Cardiac septum (tissue), 1 donor: ENCODE data around the gene SMARCA5. TPM values are rescaled to one million over a fixed set of nuclear protein-coding genes. Genes with fewer than 3 reads are reported as not detected.
"Not testable (repeated sequence)": the region's sequence is repeated elsewhere in the genome, so short reads cannot be mapped to it uniquely, and the experiment has no call there.

Source experiments
- DNase-seq: peaks from one replicate; pipeline ENCODE4 v3.0.0-alpha.2; 2020; ENCODE audit warnings: low spot score
- intact Hi-C: fragments of 100-400 bp; cut with DNase I; formaldehyde crosslinking; loops from one replicate; pipeline ENCODE4 v1.14.0; 2022
- long read RNA-seq: library from polyadenylated mRNA; unstranded; transcript quantifications from one replicate; pipeline ENCODE4 v2.0.0, GENCODE V29; 2021
- total RNA-seq: library from RNA; stranded (reverse); fragmentation: NEBNext Ultra II Directional; extraction: Animal tissue kit (Norgen Biotek cat#: 25700); gene quantifications from one replicate; pipeline ENCODE4 v1.2.1, GENCODE V29; 2021
- donor health status: DM: no; HTN: no; CAD: no.

The SMARCA5 gene
- 37.7 TPM for total RNA-seq
- long read RNA-seq, full-length matches to known transcripts, result 82 of 123 reads
- long read RNA-seq, partial matches to known transcripts, result 35 of 123 reads
- long read RNA-seq, other reads (novel, unspliced or antisense), result 6 of 123 reads

- intact Hi-C loops, result loop anchor here (2.0 to 5.0 kb wide), 3 partner anchors 44 to 177 kb away; partner anchors contain the start of gene GAB1
These were observed at the start of gene SMARCA5 for GRCh38 chr4:143513314-143514168. Gene SMARCA5, plus strand, starts transcription at chr4:143513702. Its CDS starts 223 bp downstream, at chr4:143513925.

GRCh38 chr4:143473334-143474126, 40.0 kb upstream of the SMARCA5 start:
- intact Hi-C loops, result no loop called here
- no peak for DNase-seq

More at GRCh38 chr4:143513314-143514168, at the start of gene SMARCA5:
- DNase-seq, result peak; percentile 98

- no peak for DNase-seq
- intact Hi-C loops, result no loop called here
These were observed 36.0 kb upstream of the SMARCA5 start for GRCh38 chr4:143477487-143477886.

- no peak for DNase-seq
- intact Hi-C loops, result loop anchor here (5.0 kb wide), 1 partner anchor 144 kb away; the partner anchor contains the start of gene GAB1
These were observed 32.1 kb upstream of the SMARCA5 start for GRCh38 chr4:143481361-143481760.

GRCh38 chr4:143482840-143483239, 30.7 kb upstream of the SMARCA5 start:
- no peak for DNase-seq

GRCh38 chr4:143486314-143486713, 27.2 kb upstream of the SMARCA5 start:
- no peak for DNase-seq
- intact Hi-C loops, result no loop called here

More at GRCh38 chr4:143482840-143483239, 30.7 kb upstream of the SMARCA5 start:
- intact Hi-C loops, result loop anchor here (5.0 kb wide), 1 partner anchor 146 kb away; the partner anchor contains the start of gene GAB1

- DNase-seq, result no peak
- intact Hi-C loops, result no loop called here
These were observed 24.8 kb upstream of the SMARCA5 start for GRCh38 chr4:143488687-143489086.

- intact Hi-C loops, result no loop called here
- no peak for DNase-seq
These were observed 24.4 kb upstream of the SMARCA5 start for GRCh38 chr4:143489106-143489505.

GRCh38 chr4:143498021-143498420, 15.5 kb upstream of the SMARCA5 start:
- no peak for DNase-seq
- intact Hi-C loops, result no loop called here

GRCh38 chr4:143502231-143502630, 11.3 kb upstream of the SMARCA5 start:
- intact Hi-C loops, result no loop called here
- DNase-seq, result no peak

GRCh38 chr4:143506031-143506430, 7.5 kb upstream of the SMARCA5 start:
- intact Hi-C loops, result no loop called here

GRCh38 chr4:143511906-143512305, 1.6 kb upstream of the SMARCA5 start:
- no peak for DNase-seq
- intact Hi-C loops, result loop anchor here (2.0 to 5.0 kb wide), 3 partner anchors 45 to 175 kb away; partner anchors contain the start of gene GAB1

More at GRCh38 chr4:143506031-143506430, 7.5 kb upstream of the SMARCA5 start:
- no peak for DNase-seq

- intact Hi-C loops, result loop anchor here (2.0 to 5.0 kb wide), 3 partner anchors 44 to 176 kb away; partner anchors contain the start of gene GAB1
- DNase-seq, result no peak
These were observed 556 bp upstream of the SMARCA5 start for GRCh38 chr4:143512978-143513313.

GRCh38 chr4:143514169-143514495, 630 bp downstream of the SMARCA5 start:
- intact Hi-C loops, result loop anchor here (5.0 kb wide), 2 partner anchors 43 to 137 kb away; no protein-coding TSS in a partner anchor
- DNase-seq, result no peak

- no peak for DNase-seq
- intact Hi-C loops, result loop anchor here (5.0 kb wide), 2 partner anchors 43 to 137 kb away; no protein-coding TSS in a partner anchor
These were observed 995 bp downstream of the SMARCA5 start for GRCh38 chr4:143514497-143514896.

- no peak for DNase-seq
- intact Hi-C loops, result loop anchor here (5.0 kb wide), 2 partner anchors 42 to 138 kb away; no protein-coding TSS in a partner anchor
These were observed 1.4 kb downstream of the SMARCA5 start for GRCh38 chr4:143514901-143515300.

GRCh38 chr4:143515905-143516304, 2.4 kb downstream of the SMARCA5 start:
- intact Hi-C loops, result no loop called here
- no peak for DNase-seq

GRCh38 chr4:143517764-143518163, 4.3 kb downstream of the SMARCA5 start:
- DNase-seq, result no peak
- intact Hi-C loops, result no loop called here

- intact Hi-C loops, result no loop called here
- no peak for DNase-seq
These were observed 10.7 kb downstream of the SMARCA5 start for GRCh38 chr4:143524211-143524610.

GRCh38 chr4:143528046-143528445, 14.5 kb downstream of the SMARCA5 start:
- intact Hi-C loops, DNase-seq: not testable (repeated sequence)
